Activated CD8-positive, alpha-beta T cell treated with anti-CD3 and anti-CD28 coated beads, Interleukin-2, amount 10 ng/mL, durations not matched to agents 7 days and 5 days (primary cell): Measurements from ENCODE around the gene CNRIP1. TPM values are rescaled to one million over a fixed set of nuclear protein-coding genes. Genes with fewer than 3 reads are reported as not detected.
A peak's percentile ranks its signal among the peaks of the same experiment; 100 is the strongest.

Source experiments
- ATAC-seq: fragments of 150-1000 bp; cut with Tn5 transposase; one replicate; pipeline ENCODE4 v1.10.0; 2021; ENCODE audit warnings: moderate library complexity
- CTCF ChIA-PET: fragments of 350-600 bp; sonication (Branson Sonifier 250); formaldehyde crosslinking; loops from one replicate; lab custom pipeline; 2021; ENCODE audit warnings: antibody characterized with exemption; lab: Charles Lee
- POLR2A ChIA-PET: fragments of 350-600 bp; sonication (Branson Sonifier 250); formaldehyde crosslinking; loops from one replicate; lab custom pipeline; 2021; ENCODE audit warnings: antibody characterized with exemption; lab: Charles Lee
- DNase-seq: peaks from one replicate; pipeline ENCODE4 v3.0.0-alpha.2; 2020
- H3K27ac Mint-ChIP-seq: one replicate; pipeline ENCODE4 v1.8.0; 2021; ENCODE audit warnings: mild to moderate bottlenecking, mixed read lengths
- H3K27me3 Mint-ChIP-seq: one replicate; pipeline ENCODE4 v1.8.0; 2021; ENCODE audit warnings: low read depth, mixed read lengths
- H3K36me3 Mint-ChIP-seq: one replicate; pipeline ENCODE4 v1.8.0; 2021; ENCODE audit warnings: low read depth, mixed read lengths
- H3K4me1 Mint-ChIP-seq: one replicate; pipeline ENCODE4 v1.8.0; 2021; ENCODE audit warnings: low read depth, mixed read lengths
- H3K4me3 Mint-ChIP-seq: one replicate; pipeline ENCODE4 v1.8.0; 2021; ENCODE audit warnings: mild to moderate bottlenecking, mixed read lengths
- H3K9me3 Mint-ChIP-seq: one replicate; pipeline ENCODE4 v1.8.0; 2022; ENCODE audit warnings: mixed read lengths; ENCODE audit not compliant: insufficient read depth
- total RNA-seq, 2 experiments: library from RNA; stranded (reverse); gene quantifications; one replicate each; pipeline ENCODE4 v1.2.3, GENCODE V29; 2021

Gene CNRIP1
- total RNA-seq = not detected

DNA sequence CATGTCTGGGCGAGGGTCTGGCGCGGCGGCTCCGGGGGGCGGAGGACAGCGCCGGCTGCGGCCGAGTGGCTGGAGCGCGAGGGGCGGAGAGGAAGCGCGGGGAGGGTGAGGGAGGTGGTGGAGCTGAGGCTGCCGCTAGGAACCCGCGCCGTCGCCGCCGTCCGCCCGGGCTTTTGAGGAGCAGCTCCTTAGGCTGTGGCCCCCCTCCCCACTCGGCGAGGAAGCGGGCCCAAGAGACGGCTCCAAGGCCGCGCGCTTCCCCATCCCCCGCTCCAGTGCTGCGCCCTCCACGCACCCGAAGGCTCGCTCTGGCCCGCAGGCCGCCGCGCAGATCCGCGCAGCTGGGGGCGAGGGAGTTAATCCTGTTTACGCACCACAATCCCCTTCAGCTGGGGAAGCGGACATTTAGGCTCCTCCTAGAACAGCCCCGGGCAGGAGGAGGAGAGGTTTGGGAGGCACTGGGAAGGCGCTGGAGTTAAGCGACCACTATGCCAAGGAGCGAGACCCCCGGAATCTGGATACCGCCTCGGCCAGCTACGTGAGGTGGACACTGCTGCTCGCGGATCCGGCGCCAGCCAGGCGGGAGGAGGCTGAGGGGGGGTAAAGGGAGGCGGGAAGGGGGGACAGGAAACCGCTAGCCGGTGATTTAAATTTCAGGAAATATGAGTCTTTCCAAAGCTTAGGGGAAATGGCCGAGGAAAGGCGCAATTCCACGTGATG lies at the start of gene CNRIP1:
Gene CNRIP1, minus strand, starts transcription at position 552 of the 720 bp plus-strand sequence. Its CDS starts 549 bp downstream, at position 3.
- H3K4me1 Mint-ChIP-seq = peaks cover 5% of the 10 kb centered on the region
- no peaks in the 10 kb centered on the region for H3K36me3 Mint-ChIP-seq
- peaks cover 2% of the 10 kb centered on the region for H3K9me3 Mint-ChIP-seq
- no peak within 1 kb of the TSS for H3K27ac Mint-ChIP-seq
- ChIA-PET CTCF (no interaction called here), POLR2A (no interaction called here)
- ATAC-seq = peak; percentile 36
- H3K4me3 Mint-ChIP-seq = peak within 1 kb of the TSS; percentile 43
- H3K27me3 Mint-ChIP-seq = peaks cover 64% of the 10 kb centered on the region
- DNase-seq = no peak

- no peak for DNase-seq
- H3K27me3 Mint-ChIP-seq = peaks cover 5% of the 10 kb centered on the region
- ATAC-seq = no peak
- peaks cover 15% of the 10 kb centered on the region for H3K4me1 Mint-ChIP-seq
- no peak overlapping the region for H3K4me3 Mint-ChIP-seq
- ChIA-PET CTCF (interaction anchor here (1.8 kb wide), 1 partner anchor 11 kb away, joined by 5 read pairs; no protein-coding TSS in a partner anchor), POLR2A (no interaction called here)
- no peak overlapping the region for H3K27ac Mint-ChIP-seq
- H3K9me3 Mint-ChIP-seq = no peaks in the 10 kb centered on the region
- H3K36me3 Mint-ChIP-seq = no peaks in the 10 kb centered on the region
Measured at GRCh38 chr2:68369337-68369734, 49.6 kb upstream of the CNRIP1 start.

DNA sequence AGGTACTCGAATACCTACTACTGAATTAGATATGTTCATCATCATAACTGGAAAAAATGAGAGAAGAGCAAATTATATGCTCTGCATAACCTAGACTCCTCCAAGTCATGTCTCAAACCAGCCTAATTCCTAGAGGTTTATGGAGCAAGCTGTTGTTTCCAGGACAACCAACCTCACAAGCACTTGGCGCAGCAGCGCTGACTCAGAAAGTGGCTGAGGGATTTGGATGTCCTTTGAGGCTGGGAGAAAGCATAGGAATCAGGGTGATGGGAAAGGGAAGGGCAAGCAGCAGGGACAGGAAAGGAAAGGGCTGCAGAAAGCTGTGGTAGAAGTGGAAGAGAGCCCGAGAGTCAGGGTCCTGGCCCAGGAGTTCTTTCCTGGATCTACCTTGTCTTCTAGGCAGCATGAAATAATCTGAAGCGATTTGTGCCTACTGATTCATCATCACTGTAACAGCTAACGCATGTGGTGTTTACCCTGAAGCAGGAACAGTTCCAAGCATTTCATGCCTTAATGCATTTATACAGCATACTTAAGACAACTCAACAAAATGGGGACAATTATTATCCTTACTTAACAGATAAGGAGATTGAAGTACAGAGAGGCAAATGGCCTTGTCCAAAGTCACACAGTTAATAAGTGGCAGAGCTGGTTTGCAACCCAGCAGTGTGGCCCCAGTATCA lies 49.0 kb upstream of the CNRIP1 start:
- peaks cover 5% of the 10 kb centered on the region for H3K27me3 Mint-ChIP-seq
- CTCF ChIA-PET = interaction anchor here (1.8 kb wide), 1 partner anchor 11 kb away, joined by 5 read pairs; no protein-coding TSS in a partner anchor
- ATAC-seq = no peak
- H3K4me1 Mint-ChIP-seq = peaks cover 15% of the 10 kb centered on the region
- H3K4me3 Mint-ChIP-seq = no peak overlapping the region
- H3K9me3 Mint-ChIP-seq = no peaks in the 10 kb centered on the region
- H3K27ac Mint-ChIP-seq = no peak overlapping the region
- no peak for DNase-seq
- POLR2A ChIA-PET = no interaction called here
- no peaks in the 10 kb centered on the region for H3K36me3 Mint-ChIP-seq

GRCh38 chr2:68367953-68368653 lies 48.4 kb upstream of the CNRIP1 start:
- Mint-ChIP-seq H3K4me1 (peaks cover 15% of the 10 kb centered on the region), H3K27ac (no peak overlapping the region), H3K27me3 (peaks cover 5% of the 10 kb centered on the region), H3K9me3 (no peaks in the 10 kb centered on the region), H3K4me3 (no peak overlapping the region), H3K36me3 (no peaks in the 10 kb centered on the region)
- DNase-seq (no peak), ATAC-seq (no peak)
- ChIA-PET POLR2A (no interaction called here), CTCF (interaction anchor here (1.8 to 4.1 kb wide), 2 partner anchors 12 to 73 kb away, joined by 5 to 25 read pairs; no protein-coding TSS in a partner anchor)

- H3K4me3 Mint-ChIP-seq = peak overlapping the region; percentile 23
- CTCF ChIA-PET = interaction anchor here (0.8 to 4.1 kb wide), 7 partner anchors 9 to 244 kb away, joined by 3 to 25 read pairs (median 3); no protein-coding TSS in a partner anchor
- H3K27me3 Mint-ChIP-seq = peaks cover 7% of the 10 kb centered on the region
- no peaks in the 10 kb centered on the region for H3K36me3 Mint-ChIP-seq
- ATAC-seq (no peak), DNase-seq (no peak)
- H3K4me1 Mint-ChIP-seq = peaks cover 18% of the 10 kb centered on the region
- no peaks in the 10 kb centered on the region for H3K9me3 Mint-ChIP-seq
- POLR2A ChIA-PET = interaction anchor here (1.1 to 1.4 kb wide), 2 partner anchors 22 to 101 kb away, joined by 3 to 4 read pairs; partner anchors contain the start of genes APLF and FBXO48
- H3K27ac Mint-ChIP-seq = peak overlapping the region; percentile 22
Measured at GRCh38 chr2:68366083-68366560, 46.4 kb upstream of the CNRIP1 start.

DNA sequence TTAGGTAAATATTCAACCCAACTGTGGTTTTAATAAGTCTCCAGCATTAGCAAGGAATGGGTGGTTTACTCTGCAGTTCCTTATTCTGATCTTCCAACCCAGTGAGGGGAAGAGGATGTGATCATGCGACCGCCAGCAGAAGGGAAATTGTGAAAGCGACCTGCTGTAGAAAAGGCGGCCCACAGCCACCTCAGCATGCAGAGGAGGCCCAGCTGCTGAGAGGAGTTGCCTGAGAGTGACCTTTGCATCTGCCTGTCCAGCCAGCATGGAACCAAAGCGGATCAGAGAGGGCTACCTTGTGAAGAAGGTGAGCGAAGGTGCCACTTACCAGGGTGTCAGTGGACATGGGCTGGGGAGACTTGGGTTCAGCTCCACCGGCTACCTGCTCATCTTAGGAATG lies 45.3 kb upstream of the CNRIP1 start, which contains the start of gene PLEK:
Gene PLEK, plus strand, starts transcription at position 196 of the 400 bp plus-strand sequence. Its CDS starts 70 bp downstream, at position 266.
- DNase-seq = no peak
- no peak for ATAC-seq
- H3K4me3 Mint-ChIP-seq = peak within 1 kb of the TSS; percentile 57
- CTCF ChIA-PET = interaction anchor here (1.2 to 4.1 kb wide), 4 partner anchors 14 to 76 kb away, joined by 3 to 25 read pairs (median 3); no protein-coding TSS in a partner anchor
- no peaks in the 10 kb centered on the region for H3K9me3 Mint-ChIP-seq
- peaks cover 18% of the 10 kb centered on the region for H3K4me1 Mint-ChIP-seq
- peak within 1 kb of the TSS; percentile 44 for H3K27ac Mint-ChIP-seq
- POLR2A ChIA-PET = interaction anchor here (1.1 to 1.4 kb wide), 2 partner anchors 23 to 102 kb away, joined by 3 to 4 read pairs; partner anchors contain the start of genes APLF and FBXO48
- H3K36me3 Mint-ChIP-seq = no peaks in the 10 kb centered on the region
- H3K27me3 Mint-ChIP-seq = peaks cover 5% of the 10 kb centered on the region

- Mint-ChIP-seq H3K4me3 (no peak overlapping the region), H3K4me1 (peaks cover 18% of the 10 kb centered on the region), H3K27ac (no peak overlapping the region), H3K36me3 (no peaks in the 10 kb centered on the region), H3K9me3 (no peaks in the 10 kb centered on the region), H3K27me3 (peaks cover 4% of the 10 kb centered on the region)
- CTCF ChIA-PET = interaction anchor here (4.8 kb wide), 1 partner anchor 77 kb away, joined by 72 read pairs; no protein-coding TSS in a partner anchor
- ATAC-seq = no peak
- POLR2A ChIA-PET = no interaction called here
- DNase-seq = no peak
Measured at GRCh38 chr2:68363721-68364120, 44.0 kb upstream of the CNRIP1 start.

GRCh38 chr2:68362749-68363148 lies 43.0 kb upstream of the CNRIP1 start:
- Mint-ChIP-seq H3K4me3 (no peak overlapping the region), H3K27me3 (peaks cover 4% of the 10 kb centered on the region), H3K27ac (no peak overlapping the region), H3K4me1 (peaks cover 18% of the 10 kb centered on the region), H3K9me3 (no peaks in the 10 kb centered on the region), H3K36me3 (no peaks in the 10 kb centered on the region)
- ChIA-PET CTCF (interaction anchor here (4.8 kb wide), 1 partner anchor 78 kb away, joined by 72 read pairs; no protein-coding TSS in a partner anchor), POLR2A (no interaction called here)
- no peak for ATAC-seq
- DNase-seq = no peak

DNA sequence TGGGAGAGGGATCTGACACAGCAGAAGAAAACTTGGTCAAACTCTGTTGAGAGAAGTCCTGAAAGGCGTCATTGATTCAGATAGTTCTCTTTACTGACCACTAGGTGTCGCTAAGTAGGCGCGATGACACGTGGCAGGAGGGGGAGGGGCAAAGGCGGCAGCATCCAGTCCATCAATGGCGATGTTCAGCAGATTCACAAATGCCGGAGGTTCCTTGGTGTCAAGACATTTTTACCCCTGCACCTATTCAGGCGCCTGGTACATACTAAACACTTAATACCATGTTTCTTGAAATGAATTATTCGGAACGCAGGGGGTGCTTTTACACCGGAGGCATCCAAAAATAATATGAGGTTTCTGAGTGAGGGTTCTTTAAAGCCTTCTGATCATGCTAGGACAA lies 42.3 kb upstream of the CNRIP1 start:
- Mint-ChIP-seq H3K27me3 (peaks cover 4% of the 10 kb centered on the region), H3K9me3 (no peaks in the 10 kb centered on the region), H3K27ac (peak overlapping the region; percentile 41), H3K4me1 (peaks cover 18% of the 10 kb centered on the region), H3K4me3 (peak overlapping the region; percentile 19), H3K36me3 (no peaks in the 10 kb centered on the region)
- CTCF ChIA-PET = interaction anchor here (4.8 kb wide), 1 partner anchor 78 kb away, joined by 72 read pairs; no protein-coding TSS in a partner anchor
- DNase-seq = peak; percentile 88
- ATAC-seq = peak; percentile 81
- POLR2A ChIA-PET = no interaction called here

DNA sequence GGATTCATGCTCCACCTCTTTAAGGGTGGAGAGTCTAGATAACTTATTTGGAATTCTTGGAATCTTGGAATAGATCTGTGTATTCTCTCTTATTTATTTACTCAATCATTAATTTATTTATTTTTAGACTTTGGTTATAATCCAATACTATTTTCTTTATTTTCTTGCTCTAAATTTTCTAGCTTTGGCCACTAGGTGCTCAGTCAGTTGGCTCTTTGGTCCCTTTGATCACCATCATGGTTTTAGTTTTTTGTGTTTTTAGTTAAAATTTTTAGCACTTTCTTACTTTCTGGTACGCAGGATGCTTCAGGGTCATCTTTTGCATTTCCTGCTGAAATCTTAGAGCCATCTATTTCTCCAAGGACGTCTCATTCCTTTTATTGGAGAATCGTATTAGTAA lies 40.1 kb upstream of the CNRIP1 start:
- no peak overlapping the region for H3K4me3 Mint-ChIP-seq
- DNase-seq = no peak
- no peaks in the 10 kb centered on the region for H3K9me3 Mint-ChIP-seq
- ATAC-seq = no peak
- H3K27me3 Mint-ChIP-seq = peaks cover 1% of the 10 kb centered on the region
- H3K4me1 Mint-ChIP-seq = peaks cover 13% of the 10 kb centered on the region
- ChIA-PET POLR2A (no interaction called here), CTCF (interaction anchor here (0.7 to 4.8 kb wide), 9 partner anchors 12 to 103 kb away, joined by 3 to 72 read pairs (median 6); no protein-coding TSS in a partner anchor)
- H3K27ac Mint-ChIP-seq = no peak overlapping the region
- H3K36me3 Mint-ChIP-seq = no peaks in the 10 kb centered on the region
